ENCODE data around the gene PAX6.

The PAX6 gene

DNA sequence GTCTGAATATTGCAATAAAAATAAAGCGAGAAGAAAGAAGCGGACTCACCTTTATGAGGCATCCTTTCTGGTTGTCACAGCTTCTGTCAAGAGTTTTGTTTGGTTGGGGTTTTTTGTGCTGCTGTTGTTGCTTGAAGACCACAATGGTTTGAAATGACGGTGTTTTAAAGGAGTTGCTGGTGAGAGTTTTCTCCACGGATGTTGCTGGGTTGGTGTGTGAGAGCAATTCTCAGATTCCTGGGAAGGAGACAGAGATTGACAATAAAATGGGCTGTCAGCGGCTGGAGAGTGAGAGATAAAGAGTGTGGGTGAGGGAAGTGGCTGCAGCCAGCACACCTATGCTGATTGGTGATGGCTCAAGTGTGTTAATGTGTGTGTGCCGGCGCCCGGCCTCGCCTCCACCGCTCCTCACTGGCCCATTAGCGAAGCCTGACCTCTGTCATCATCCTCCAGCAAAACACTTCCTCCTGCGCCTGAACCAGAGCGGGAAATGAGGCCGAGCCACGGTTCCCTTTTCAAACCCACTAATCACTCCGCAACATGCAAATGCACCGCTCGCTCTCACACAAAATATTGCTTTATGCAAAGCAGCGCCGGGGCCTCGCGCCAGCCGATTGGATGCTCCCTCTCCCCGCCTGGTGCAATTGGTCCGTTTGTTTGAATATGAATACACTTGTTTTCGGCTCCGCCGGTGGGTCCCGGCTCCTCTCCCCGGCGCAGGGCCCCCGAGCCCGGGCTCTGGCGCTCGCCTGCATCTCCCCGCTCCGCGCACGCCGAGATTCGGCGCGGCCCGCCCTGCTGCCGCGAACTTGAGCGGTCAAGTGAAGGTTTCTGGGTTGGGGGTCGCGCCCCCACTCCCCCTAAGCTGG lies at the start of gene PAX6:
TSS of gene PAX6 (minus strand) at position 544 of the 869 bp plus-strand sequence. CDS start 4,911 bp downstream, outside the sequence.
- peak; percentile 86 for DNase-seq (ENCODE audit: low spot score)

DNA sequence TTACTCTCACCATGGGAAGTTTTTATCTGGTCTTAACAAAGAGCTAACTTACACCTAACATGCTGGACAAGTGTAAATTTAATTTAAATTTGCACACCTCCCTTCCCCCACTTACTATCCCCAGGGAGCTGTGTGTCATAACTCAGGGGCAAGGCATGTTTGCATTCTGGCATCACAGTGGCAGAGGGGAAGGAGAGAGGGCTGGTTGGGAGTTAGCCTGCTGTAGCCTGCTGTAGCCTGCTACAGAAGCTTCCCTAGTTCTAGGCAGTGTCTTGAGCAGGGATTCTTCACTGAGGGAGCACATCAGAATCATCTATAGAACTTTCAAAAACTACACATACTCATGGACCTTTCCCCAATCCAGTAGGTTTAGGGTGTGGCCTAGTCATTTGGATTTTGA lies 49.3 kb upstream of the PAX6 start:
- no peak for DNase-seq (ENCODE audit: low spot score)

DNA sequence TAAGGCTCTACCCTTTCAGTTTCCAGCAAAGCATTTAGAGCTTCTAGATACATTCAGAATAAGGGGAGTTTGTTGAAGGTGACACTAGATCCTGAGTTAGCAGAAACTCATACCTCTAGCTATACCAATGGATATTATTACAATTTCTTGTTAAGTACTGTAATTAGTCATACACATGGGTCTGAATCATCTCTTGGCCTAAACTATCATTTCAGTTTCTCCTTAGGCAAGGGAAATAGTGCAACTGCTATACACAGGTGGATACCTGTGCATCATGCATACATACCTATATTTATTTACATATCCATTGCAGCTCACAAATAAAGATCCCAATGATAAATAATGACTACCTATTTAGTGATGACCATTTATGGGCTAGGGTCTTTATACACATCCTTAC lies 45.1 kb upstream of the PAX6 start:
- DNase-seq (ENCODE audit: low spot score): no peak

DNA sequence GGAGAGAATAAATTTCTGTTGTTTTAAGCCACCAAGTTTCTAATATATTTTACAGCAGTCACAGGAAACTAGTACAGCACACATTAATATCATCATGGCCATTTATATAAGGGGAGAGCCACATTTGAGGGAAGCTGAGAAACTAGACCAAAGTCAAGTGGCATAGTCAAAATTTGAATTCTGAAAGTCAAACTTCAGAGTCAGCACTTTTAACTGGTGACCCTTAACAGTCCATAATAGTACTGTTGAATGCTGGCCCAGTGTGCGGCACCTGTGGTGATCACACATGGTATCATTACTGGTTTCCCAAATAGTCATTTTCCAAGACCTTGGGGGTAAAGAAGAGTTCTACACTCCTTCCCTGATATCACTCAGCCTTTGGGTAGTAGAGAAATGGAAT lies 44.3 kb upstream of the PAX6 start:
- no peak for DNase-seq (ENCODE audit: low spot score)

DNA sequence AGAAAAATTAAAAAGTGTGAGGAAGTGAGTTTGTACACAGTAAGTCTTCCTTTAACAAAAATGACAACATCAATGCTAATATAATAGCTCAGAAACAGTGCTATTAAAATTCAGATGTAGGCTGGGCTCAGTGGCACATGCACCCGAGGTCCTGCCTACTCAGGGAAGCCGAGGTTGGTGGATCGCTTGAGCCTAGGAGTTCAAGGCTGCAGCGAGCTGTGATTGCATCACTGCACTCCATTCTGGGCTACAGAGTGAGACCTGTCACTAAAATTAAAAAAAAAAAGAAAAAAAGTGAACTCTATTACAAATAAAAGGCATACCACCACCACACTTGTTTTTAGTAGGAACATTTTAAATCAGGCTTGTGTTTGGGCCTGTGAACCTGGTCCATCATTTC lies 39.2 kb upstream of the PAX6 start:
- DNase-seq (ENCODE audit: low spot score): no peak

DNA sequence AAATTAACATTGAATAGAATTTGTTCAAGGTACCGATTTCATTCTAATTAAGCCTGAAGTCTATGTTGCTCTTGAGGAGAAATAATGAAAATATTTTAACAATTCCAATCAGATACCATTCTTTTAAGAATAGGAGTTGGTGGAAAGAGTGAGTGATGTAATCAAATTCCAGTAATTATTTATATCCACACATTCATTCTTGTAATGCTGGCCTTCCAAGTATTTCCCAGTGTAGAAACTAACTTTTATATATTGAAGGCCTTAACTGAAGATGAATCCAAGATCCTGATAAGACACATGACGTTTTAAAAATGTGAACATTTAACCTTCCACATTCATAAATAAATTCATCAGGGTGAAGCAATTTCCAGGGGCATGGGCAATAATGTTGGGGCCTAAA lies 36.6 kb upstream of the PAX6 start:
- no peak for DNase-seq (ENCODE audit: low spot score)

DNA sequence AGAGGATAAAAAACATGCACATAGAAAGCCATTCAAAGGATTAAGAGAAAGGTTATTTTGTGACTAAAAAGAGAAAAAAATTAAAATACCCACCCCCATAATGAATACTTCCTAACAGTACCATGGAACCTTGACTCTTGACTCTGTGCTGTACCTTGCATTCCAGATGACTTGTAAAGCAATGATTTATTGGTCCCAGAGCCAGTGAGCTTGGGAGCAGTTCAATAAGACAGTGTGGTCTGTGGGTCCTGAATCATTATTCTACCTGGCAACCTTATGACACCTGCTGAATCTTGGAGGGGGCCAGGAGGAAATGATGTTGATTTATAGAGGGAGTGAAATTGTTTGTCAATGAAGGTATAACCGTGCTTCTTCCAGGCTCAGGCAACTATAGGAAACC lies 34.2 kb upstream of the PAX6 start:
- no peak for DNase-seq (ENCODE audit: low spot score)

DNA sequence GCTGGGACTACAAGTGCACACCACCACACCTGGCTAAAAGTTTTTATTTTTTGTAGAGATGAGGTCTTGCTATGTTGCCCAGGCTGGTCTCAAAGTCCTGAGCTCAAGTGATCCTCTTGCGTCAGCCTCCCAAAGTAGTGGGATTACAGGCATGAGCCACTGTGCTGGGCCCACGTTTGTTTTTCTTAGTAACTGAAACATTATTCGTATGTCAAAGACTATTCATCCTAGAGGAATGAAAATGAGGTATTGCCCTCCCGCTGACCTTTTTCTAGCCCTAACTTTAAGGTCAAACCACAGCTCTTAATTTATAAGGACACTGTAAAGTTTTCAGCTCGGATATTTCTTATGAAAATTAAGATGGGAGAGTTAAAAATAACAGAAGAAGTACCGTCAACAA lies 33.2 kb upstream of the PAX6 start:
- DNase-seq (ENCODE audit: low spot score): no peak

DNA sequence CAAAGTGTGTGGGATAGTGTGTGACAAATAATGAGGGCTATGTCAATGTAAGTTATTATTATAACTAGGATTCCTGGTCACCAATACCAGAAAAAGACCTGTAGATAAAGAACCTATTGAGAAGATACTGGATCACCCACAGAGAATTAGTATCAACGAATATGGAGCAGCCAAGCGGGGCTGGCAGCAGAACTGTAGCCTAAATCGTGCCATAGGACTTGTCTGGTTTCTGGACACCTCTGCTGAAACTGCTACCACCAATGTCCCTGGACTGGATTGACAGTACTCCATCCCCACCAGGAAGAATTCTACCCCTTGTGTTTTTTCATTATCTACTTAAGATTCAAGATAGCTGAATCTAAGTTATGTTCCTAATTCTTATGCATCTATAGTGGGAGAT lies 30.3 kb upstream of the PAX6 start:
- DNase-seq (ENCODE audit: low spot score): no peak

DNA sequence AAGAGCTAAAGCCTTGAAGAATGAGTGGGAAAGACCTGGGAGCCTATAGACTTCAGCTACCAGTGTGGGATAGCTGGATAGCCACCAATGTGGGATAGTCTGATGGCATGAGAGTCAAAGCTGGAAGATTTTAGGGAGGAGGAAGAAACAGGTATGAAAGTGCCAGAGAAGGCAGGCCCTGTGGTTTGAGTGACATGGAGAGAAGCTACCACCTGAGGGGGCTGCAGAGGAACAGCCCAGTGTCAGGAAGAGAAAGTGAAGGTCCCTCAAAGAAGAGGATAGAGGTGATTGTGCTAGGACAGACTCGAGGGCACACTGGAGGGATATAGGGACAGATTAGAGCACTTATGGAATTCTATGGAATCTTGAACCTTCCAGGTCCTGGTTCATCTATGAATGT lies 23.1 kb upstream of the PAX6 start:
- no peak for DNase-seq (ENCODE audit: low spot score)

DNA sequence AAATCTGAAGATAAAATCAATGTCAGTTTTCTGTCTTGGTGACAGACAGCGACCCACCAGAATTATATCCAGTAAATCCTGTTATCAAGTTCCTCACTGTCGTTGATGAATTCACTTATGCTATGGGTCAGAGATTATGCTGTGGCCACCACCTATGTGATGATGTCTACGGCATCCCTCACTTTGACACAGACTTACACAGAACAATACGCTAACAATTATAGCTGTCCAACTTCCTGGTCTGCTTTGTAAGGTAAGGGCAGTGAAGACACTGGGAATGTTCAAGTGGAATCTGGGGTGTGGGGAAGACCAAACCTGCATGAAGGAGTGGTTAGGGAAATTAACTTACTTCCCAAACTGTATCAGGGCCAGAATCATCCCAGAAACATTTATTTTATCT lies 19.3 kb upstream of the PAX6 start:
- no peak for DNase-seq (ENCODE audit: low spot score)

DNA sequence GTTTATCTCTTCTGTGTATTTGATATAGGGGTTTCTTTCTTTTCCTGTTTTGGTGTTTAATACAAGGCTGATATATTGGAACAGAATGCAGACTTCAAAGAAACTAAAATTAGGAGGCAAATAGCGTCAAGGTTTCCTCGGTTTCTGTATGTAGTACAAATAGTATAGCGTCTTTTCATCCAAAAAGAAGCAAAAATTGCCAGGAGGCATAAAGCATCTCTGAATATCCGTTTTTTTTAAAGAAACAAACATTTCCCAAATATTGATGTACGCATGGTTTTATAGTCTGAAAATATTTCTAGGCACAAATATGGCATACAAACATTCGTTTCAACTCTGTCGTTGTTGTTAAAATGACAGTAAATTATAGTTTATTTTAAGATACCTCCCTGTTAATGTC lies 17.1 kb upstream of the PAX6 start:
- DNase-seq (ENCODE audit: low spot score): no peak

DNA sequence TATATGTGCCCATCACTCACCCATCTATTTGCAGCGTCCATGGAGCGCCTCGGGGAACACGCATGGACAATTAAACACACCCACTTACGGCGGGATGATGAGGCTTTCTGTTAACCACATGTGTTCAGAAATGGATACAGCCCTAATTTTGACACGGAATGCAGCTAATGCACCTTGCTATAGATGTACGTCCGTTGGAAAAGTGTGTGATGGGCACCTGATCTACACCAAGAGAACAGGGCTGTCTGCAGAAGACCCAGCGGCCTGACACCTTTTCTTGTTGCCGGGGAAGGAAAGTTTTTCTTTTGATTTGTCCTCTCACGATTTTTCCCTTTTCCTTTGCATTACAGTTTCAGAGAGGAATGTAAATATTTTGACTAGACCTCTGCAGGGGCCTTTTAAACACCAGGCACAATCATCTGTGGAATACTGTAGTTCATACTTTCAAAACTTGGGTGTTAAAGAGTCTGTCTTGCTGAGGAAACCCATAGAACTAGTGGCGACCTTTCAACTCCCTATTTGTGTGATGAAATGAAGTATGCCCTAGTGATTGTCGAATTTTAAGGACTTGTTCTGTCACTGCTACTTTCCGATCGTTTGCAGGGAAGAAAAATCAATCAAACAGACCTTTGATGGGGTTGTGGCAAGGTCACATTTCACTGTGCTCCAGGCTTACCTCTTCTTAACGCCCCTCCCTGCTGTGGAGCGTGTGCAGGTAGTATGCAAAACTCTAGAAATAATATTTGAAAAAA lies 16.5 kb upstream of the PAX6 start:
- no peak for DNase-seq (ENCODE audit: low spot score)

DNA sequence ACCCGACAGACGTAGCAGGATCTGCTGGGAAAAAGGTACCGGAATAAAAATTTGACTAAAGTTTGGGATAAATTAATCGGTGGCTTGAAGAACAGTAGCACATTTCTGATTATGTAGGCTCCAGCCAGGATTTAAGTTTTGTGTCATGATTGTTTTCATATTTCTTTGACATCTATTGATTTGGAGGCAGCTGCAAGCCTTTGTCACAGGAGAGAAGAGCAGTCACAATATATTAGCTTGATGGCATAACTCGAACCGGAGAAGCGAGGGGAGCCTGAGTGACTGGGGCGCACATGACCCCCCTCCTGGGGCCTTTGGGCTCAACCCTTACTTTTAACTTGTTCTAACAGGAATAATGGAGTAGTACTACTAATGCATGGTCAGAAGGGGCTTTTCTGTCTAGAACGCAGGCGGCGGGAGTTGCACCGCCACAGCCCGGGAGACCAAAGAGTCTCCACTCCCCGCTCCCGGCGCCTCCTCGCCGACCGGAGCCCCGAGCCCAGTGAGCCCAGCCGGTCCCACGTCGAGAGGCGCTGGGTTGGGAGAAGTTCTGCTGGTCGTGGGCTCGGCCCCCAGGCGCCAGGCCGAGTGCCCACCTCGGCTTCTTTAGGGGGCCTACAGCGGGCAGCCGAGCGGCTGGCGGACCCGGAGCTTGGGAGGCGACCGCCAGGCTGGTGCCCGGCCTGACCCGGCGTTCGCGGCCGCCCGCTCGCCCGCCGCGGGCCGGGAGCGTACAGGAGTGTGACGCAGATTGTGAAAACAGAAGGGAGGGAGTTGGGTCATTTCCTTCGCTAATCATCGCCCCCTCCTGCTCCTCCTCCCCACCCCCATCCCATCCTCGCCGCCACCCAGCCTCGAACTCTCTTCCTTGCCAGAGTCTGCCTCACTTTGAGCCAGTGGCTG lies 15.7 kb upstream of the PAX6 start:
- DNase-seq (ENCODE audit: low spot score): no peak

DNA sequence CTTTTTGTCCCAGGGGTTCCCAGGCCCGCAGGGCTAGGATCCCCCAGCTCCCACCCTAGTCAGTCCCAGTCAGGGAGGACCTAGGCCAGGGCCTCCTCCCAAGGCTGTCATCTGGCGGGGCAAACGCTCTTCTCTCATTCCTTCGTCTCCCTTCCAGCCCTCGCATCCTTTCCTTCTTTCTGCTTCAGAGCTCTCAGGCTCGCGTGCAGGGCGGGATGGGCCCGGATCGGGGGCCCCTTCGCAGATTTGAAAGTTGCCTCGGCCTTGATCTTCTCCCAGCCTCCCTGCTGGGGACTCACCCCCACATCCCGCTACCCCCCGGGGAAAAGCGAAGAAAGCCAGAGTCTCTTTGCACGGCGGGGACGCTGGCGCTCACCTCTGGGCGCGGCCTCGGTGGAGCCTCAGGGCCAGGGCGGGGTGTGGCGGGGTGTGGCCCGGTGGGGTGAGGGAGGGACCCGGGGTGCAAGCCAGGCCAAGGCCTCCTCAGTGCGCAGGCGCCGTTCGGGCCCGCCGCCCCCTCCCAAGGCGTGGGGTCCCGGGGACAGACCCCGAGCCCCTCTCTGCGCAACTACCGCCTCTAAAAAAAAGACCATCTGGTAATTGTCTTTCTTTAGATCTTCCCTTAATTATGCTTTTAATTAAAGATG lies 14.8 kb upstream of the PAX6 start:
- no peak for DNase-seq (ENCODE audit: low spot score)

DNA sequence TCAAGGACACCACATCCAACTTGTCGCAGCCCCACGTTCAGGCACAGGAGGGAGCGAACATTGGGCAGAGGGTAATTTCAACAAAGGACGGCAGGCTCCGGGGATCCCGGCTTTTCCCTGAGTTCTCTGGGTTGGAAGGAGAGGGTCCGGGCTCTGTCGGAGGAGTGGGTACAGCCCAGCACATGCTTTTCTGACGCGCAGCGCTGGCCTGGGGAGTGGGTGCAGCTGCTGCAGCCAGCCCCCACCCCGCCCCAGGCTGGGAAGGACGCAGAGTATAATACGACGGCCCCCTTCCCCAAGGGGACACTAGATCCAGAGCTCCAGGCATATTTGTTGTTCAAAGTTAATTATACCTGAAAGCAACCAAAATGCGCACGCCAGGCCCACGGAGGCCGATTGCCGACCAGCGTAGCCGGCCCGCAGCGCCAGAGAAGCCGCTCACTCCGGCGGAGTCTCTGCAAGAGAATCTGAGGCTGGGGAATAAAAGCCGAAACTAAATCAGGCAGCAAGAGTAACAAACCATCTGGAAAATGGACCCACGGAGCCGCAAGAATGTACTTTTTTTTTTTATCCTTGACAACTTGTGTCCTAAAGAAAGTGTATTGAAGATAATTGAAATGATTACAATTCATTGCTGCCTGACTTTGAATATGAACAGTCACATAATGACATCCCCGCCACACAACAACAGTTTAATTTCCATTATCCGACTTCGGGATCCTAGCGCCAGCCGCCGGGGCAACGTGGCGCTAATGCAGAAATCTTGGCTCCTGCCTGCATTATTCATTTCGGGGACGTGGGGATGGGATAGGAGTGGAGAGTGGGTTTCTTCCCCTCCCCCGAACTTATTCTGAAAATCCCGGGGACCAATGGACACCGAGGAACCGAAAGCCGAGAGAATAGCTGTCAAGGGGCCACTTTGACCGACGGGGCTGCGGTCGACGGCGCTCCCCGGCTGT lies 14.0 kb upstream of the PAX6 start:
- DNase-seq (ENCODE audit: low spot score): no peak

DNA sequence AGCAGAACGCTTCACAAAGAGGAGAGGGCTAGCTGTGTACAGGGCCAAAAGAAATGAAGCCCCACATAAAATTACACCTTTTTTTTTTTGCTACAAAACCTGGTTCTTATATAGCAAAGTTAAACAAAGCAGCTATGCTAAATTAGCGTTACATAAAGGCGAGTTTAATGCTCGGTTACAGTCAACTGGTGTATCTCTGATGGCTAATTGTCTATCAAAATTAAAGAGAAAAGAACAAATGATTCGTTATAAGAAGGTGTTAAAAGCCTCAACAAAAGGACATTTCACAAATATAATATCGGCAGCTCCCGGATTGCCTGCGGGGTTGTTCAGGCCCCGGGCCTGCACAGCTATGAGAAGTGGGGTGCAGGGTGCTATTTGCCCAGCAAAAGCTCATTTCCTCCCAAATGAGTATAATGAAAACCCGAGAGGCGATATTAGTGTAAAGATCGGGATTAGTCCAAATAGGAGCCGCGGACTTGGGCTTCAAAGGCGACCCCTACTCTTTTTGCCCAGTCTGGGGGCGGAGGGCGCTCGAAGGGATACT lies 13.3 kb upstream of the PAX6 start:
- no peak for DNase-seq (ENCODE audit: low spot score)

DNA sequence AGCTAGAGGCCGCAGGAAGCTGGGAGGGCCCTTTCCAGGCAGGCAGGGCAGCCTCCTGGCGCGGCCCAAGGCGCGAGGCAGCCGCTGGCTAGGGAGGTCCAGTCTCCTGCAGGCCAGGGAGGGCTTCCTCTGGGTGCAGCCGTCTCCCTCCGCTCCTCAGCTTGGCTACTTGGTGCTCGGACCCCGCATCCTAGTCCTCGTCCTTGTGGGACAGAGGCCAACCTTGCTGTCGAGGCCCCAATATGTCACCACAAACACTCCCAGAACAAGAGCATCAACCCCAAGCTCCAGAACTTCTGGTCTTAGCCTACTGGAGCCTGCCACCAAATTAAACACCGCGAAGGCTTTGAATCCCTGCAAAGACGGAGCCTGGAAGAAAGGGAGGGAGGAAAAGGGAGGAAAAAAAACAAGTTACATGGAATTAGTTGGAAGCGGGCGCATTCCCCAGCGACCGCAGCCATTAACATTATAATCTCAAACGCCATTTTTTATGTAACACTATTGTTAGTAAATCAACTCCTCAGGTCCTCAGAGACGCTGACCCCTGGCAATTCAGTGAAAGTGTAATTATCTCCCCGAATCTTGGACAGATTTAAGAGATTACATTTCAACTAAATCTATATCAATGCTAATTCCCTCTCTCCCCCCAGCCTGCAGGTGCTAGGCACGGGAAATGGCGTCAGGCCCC lies 12.7 kb upstream of the PAX6 start:
- no peak for DNase-seq (ENCODE audit: low spot score)

DNA sequence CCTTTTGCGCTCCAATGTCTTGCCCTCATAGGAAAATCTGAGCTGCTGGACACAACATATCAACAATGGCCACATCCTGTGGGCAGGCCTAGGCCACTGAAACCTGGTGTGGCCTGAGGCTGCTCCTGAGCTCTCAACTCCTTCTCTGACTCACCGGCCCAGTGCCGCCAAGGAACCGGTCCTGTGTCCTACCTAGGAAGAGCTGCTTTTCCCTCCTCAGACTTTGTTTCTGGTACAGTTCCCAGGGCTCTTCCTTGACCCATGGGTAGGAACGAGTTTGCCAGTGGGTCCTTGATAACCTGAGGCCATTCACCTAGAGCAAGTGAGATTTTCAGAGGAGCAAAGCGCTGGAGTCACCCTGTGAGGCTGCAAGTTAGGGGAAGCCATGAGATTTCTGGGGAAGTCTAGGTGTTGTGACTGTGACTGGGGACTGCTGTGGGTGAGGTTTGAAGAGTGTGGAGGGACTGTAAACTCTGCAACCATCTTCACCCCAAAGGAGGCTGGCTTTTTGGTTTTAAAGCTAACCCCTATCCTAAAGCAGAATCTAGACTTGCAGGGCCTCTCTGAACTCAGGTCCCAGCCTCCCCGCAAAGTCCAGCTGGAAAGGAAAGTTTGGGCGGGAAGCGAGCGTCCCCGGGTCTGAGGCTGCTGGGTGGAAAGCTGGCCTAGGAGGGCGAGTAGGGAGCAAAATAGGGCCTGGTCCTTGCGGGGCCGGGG lies 12.0 kb upstream of the PAX6 start:
- DNase-seq (ENCODE audit: low spot score): no peak
